GM23338 (cell line): ENCODE measurements around the gene CRMP1. TPM values are rescaled to one million over a fixed set of nuclear protein-coding genes. Genes with fewer than 3 reads are reported as not detected.

ENCODE experiments used
- ATAC-seq: fragments of 200-7000 bp; cut with Tn5 transposase; 3 replicates; pipeline ENCODE4 v1.9.1; 2020
- DNase-seq: peaks from one replicate; pipeline ENCODE4 v3.0.0-alpha.2; 2015; ENCODE audit warnings: low spot score
- H2AFZ ChIP-seq: fragments of 200-600 bp; sonication (generic); 2 replicates; pipeline ENCODE4 v1.8.0; 2016; ENCODE audit warnings: antibody characterized with exemption, mild to moderate bottlenecking, moderate library complexity
- H3F3A ChIP-seq: fragments of 200-600 bp; sonication (generic); replicated peaks from 2 replicates; pipeline ENCODE4 v1.8.0; 2017; ENCODE audit warnings: antibody characterized with exemption, mixed run types, low read depth
- H3K27ac ChIP-seq: fragments of 200-600 bp; sonication (generic); 2 replicates; pipeline ENCODE4 v1.6.1; 2016; ENCODE audit warnings: low read depth
- H3K27me3 ChIP-seq: fragments of 200-600 bp; sonication (generic); 2 replicates; pipeline ENCODE4 v1.8.0; 2016; ENCODE audit warnings: mild to moderate bottlenecking, mixed run types, moderate library complexity; ENCODE audit not compliant: insufficient read depth
- H3K36me3 ChIP-seq: fragments of 200-600 bp; sonication (generic); 2 replicates; pipeline ENCODE4 v1.8.0; 2016; ENCODE audit warnings: mild to moderate bottlenecking; ENCODE audit not compliant: insufficient read depth
- H3K4me1 ChIP-seq: fragments of 200-600 bp; sonication (generic); 2 replicates; pipeline ENCODE4 v1.8.0; 2016; ENCODE audit warnings: mild to moderate bottlenecking, moderate library complexity; ENCODE audit not compliant: insufficient read depth
- H3K4me2 ChIP-seq: fragments of 200-600 bp; sonication (generic); 2 replicates; pipeline ENCODE4 v1.7.1; 2017; ENCODE audit warnings: mixed run types
- H3K4me3 ChIP-seq: fragments of 200-600 bp; sonication (generic); 2 replicates; pipeline ENCODE4 v1.6.1; 2016; ENCODE audit warnings: mixed run types
- H3K79me2 ChIP-seq: fragments of 200-600 bp; sonication (generic); replicated peaks from 2 replicates; pipeline ENCODE4 v1.8.0; 2017; ENCODE audit warnings: mild to moderate bottlenecking; ENCODE audit not compliant: insufficient read depth
- H3K9me2 ChIP-seq: fragments of 200-600 bp; sonication (generic); 2 replicates; pipeline ENCODE4 v1.8.0; 2017; ENCODE audit not compliant: insufficient read depth
- H4K20me1 ChIP-seq: fragments of 200-600 bp; sonication (generic); replicated peaks from 2 replicates; pipeline ENCODE4 v1.8.0; 2017; ENCODE audit warnings: mild to moderate bottlenecking; ENCODE audit not compliant: insufficient read depth
- H3K27ac Mint-ChIP-seq: 2 replicates; pipeline ENCODE4 v1.8.0; 2020; ENCODE audit warnings: inconsistent platforms, mild to moderate bottlenecking, moderate library complexity, mixed read lengths
- H3K27me3 Mint-ChIP-seq: 3 replicates; pipeline ENCODE4 v1.8.0; 2022; ENCODE audit warnings: low read depth, mild to moderate bottlenecking, moderate library complexity, mixed read lengths, inconsistent platforms; ENCODE audit not compliant: insufficient read depth, poor library complexity
- H3K36me3 Mint-ChIP-seq: 3 replicates; pipeline ENCODE4 v1.8.0; 2021; ENCODE audit warnings: low read depth, mild to moderate bottlenecking, inconsistent platforms, moderate library complexity, mixed read lengths
- H3K4me1 Mint-ChIP-seq: 3 replicates; pipeline ENCODE4 v1.8.0; 2020; ENCODE audit warnings: mild to moderate bottlenecking, inconsistent platforms, mixed read lengths
- H3K4me3 Mint-ChIP-seq: 3 replicates; pipeline ENCODE4 v1.8.0; 2021; ENCODE audit warnings: moderate library complexity, mild to moderate bottlenecking, inconsistent platforms, mixed read lengths
- H3K9me3 Mint-ChIP-seq: 3 replicates; pipeline ENCODE4 v1.8.0; 2020; ENCODE audit warnings: moderate library complexity, mild to moderate bottlenecking, inconsistent platforms, mixed read lengths
- CREB1 ChIP-seq: fragments of 250-450 bp; sonication (Bioruptor Pico); IDR thresholded peaks from 2 replicates; pipeline ENCODE4 v1.5.0; 2020; ENCODE audit warnings: low read depth, mild to moderate bottlenecking, moderate library complexity
- EZH2 ChIP-seq: fragments of 200-600 bp; sonication (generic); IDR thresholded peaks from one replicate; pipeline ENCODE4 v1.8.0; 2017; ENCODE audit warnings: antibody characterized with exemption, mild to moderate bottlenecking, low read depth; ENCODE audit not compliant: unreplicated experiment
- NANOG ChIP-seq: IDR thresholded peaks from 2 replicates; pipeline ENCODE4 v1.6.1; 2016; ENCODE audit warnings: antibody characterized with exemption, borderline replicate concordance
- POLR2AphosphoS5 ChIP-seq: IDR thresholded peaks from 2 replicates; pipeline ENCODE4 v1.6.1; 2016; ENCODE audit warnings: antibody characterized with exemption, low read depth
- STAT1 ChIP-seq: IDR thresholded peaks from one replicate; pipeline ENCODE4 v1.6.1; 2016; ENCODE audit warnings: antibody characterized with exemption; ENCODE audit not compliant: unreplicated experiment
- ZNF331 ChIP-seq: fragments of 250-450 bp; sonication (Bioruptor Pico); IDR thresholded peaks from 2 replicates; pipeline ENCODE4 v1.5.0; 2020; ENCODE audit warnings: low read depth, mild to moderate bottlenecking, moderate library complexity
- polyA plus RNA-seq: library from polyadenylated mRNA; unstranded; fragments of >200 nt; fragmentation: Nextera tagmentation; extraction: Ambion mirVana; gene quantifications from 2 replicates; pipeline ENCODE4 v1.2.1, GENCODE V29; 2016
- total RNA-seq: library from RNA; depleted of rRNA; stranded (reverse); fragments of >200 nt; shearing (Covaris generic); gene quantifications from 2 replicates; pipeline ENCODE4 v1.2.3, GENCODE V29; 2014
- TF ChIP-seq, protein P1 (sequence below): IDR thresholded peaks from 2 replicates; pipeline ENCODE4 v1.6.1; 2016; ENCODE audit warnings: antibody characterized with exemption

Gene CRMP1
- total and polyA plus RNA-seq, 2 experiments from 2014 or later, result 52.7 to 146 TPM

DNA sequence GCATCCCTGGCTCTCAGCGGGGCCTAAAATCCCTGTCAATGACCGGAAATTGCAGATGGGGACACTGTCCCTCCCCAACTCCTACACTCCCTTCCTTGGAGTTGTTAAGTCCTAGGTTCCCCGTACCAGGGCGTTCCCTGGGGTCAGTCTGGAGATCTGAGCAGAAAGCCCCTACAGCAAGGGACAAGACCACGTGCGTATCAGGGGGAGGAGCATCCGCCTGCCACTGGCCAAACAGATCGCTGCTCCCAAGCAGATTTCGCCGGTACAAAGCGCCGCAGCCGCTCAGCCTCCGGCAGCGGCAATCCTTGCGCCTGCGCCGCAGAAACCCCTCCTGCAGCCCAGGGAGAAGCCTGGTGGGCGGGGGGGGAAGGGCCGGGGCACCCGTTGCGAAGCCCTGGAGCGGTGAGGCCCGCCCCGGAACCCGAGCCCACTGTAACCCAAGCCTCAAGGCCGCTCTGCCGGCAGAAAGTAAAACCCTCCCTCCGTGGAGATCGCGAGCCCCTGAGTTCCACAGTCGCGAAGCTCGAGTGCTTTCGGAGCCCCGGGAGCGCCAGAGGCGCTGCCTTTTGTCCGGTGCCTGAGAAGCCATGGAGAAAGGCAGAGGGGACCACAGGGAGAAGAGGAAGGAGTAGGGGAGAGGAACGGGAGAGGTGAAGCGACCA lies 2.7 kb downstream of the CRMP1 start:
- Mint-ChIP-seq H3K27ac (no peak overlapping the region), H3K27me3 (peaks cover 59% of the 10 kb centered on the region), H3K9me3 (peaks cover 3% of the 10 kb centered on the region; the same call in 2 of the 3 replicates), H3K4me1 (peaks cover 46% of the 10 kb centered on the region), H3K36me3 (no peaks in the 10 kb centered on the region; the same call in 2 of the 3 replicates), H3K4me3 (peak overlapping the region; percentile 80)
- Histone ChIP-seq H3K27me3 (peaks cover 55% of the 10 kb centered on the region), H3K27ac (peak overlapping the region; percentile 78), H3F3A (0 out of 2 replicates have a peak, but pooled peaks cover 4% of the 10 kb centered on the region), H4K20me1 (peaks cover 29% of the 10 kb centered on the region), H3K9me2 (no peaks in the 10 kb centered on the region), H3K4me2 (peak overlapping the region; percentile 99), H3K36me3 (no peaks in the 10 kb centered on the region), H3K79me2 (peaks cover 31% of the 10 kb centered on the region), H3K4me3 (peak overlapping the region; percentile 93), H2AFZ (peak overlapping the region; percentile 89; the same call in 1 of the 2 replicates), H3K4me1 (peaks cover 43% of the 10 kb centered on the region)
- peak; percentile 39 for ATAC-seq
- DNase-seq, result peak; percentile 93
- TF ChIP-seq, protein P1, sequence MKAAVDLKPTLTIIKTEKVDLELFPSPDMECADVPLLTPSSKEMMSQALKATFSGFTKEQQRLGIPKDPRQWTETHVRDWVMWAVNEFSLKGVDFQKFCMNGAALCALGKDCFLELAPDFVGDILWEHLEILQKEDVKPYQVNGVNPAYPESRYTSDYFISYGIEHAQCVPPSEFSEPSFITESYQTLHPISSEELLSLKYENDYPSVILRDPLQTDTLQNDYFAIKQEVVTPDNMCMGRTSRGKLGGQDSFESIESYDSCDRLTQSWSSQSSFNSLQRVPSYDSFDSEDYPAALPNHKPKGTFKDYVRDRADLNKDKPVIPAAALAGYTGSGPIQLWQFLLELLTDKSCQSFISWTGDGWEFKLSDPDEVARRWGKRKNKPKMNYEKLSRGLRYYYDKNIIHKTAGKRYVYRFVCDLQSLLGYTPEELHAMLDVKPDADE, result peak; percentile 42; the same call in 1 of the 2 replicates
- TF ChIP-seq ZNF331 (CRISPR knock-in tag), result no peak
- peak; percentile 66 for TF ChIP-seq POLR2AphosphoS5

DNA sequence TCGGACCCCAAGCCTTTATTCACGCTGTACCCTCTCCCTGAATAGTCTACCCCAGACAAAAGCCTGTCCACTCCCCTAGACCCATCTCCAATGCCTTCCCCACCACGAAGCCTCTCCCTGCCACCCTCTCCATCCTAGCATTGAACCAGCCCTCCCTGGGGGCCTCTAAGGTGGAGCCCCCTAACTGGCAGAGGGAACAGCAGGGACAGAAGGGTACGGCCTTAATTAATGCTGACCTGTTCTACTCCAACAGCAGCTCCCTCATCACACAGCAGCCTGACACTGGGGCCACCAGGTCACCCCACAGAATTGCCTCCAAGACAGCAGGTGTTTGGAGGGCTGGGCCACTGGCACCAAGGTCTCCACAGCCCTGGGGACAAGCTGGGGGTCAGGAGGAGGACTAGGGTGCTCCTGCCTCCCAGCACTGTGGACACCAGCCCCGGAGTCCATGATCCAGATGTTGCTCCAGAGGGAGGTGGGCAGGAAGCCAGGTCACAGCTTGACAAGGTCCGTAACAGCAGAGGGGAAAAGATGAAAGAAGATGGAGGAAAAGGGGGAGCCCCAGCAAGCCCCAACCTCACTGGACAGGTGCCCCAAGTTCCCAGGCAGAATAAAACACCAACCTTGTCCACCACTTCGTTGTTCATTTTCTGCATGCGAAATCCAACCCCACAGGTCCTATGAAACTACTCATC lies 3.7 kb downstream of the CRMP1 start:
- ATAC-seq, result no peak

DNA sequence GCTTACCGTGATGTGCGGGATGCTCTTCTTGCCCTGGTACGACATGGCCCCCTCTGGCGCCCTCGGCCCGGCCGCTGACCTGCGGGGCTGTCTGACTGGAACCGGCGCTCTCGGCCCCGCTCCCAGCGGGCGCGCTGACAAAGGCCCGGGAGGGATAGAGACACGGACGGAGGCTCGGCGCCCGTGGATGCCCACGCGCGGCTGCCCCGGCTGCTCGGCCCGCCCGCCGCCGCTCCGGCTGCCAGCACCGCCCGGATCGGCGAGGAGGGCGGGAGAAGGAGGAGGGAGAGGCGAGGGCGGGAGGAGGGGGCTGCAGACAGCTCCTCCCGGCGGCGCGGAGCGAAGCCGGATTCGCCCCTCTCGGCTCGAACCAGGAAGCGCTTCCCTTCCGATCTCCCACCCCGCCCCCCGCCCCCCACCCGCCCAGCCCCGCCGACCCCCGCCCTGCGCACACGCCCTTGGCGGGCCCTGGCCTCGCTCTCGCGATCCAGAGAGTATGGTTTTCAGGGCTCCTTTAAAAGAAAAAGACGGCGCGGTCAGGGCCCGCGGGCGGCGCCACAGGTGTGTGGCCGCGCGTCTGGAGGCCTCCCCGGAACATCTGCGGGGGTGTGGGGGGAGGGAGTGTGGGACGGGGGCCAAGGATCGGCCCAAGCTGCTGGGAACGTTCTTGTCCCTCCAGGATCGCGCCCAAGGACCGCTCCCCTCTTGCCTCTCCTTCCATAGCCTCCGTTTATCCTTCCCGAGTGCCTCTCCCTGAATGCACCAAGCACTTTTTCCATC lies 4.5 kb downstream of the CRMP1 start:
- Mint-ChIP-seq H3K4me3 (peak overlapping the region; percentile 80), H3K9me3 (peaks cover 3% of the 10 kb centered on the region; the same call in 2 of the 3 replicates), H3K27ac (no peak overlapping the region), H3K4me1 (peaks cover 55% of the 10 kb centered on the region), H3K27me3 (peaks cover 42% of the 10 kb centered on the region), H3K36me3 (no peaks in the 10 kb centered on the region; the same call in 2 of the 3 replicates)
- Histone ChIP-seq H3K4me2 (peak overlapping the region; percentile 99), H3K4me1 (peaks cover 49% of the 10 kb centered on the region), H3K36me3 (no peaks in the 10 kb centered on the region), H3K79me2 (peaks cover 49% of the 10 kb centered on the region), H3F3A (0 out of 2 replicates have a peak, but pooled peaks cover 4% of the 10 kb centered on the region), H3K27ac (no peak overlapping the region), H4K20me1 (peaks cover 47% of the 10 kb centered on the region), H2AFZ (no peak overlapping the region), H3K9me2 (no peaks in the 10 kb centered on the region), H3K27me3 (peaks cover 37% of the 10 kb centered on the region), H3K4me3 (peak overlapping the region; percentile 93)
- ATAC-seq (peak; percentile 15), DNase-seq (peak; percentile 87)
- TF ChIP-seq STAT1, result no peak
- TF ChIP-seq, protein P1, result no peak
- no peak; the same call in 1 of the 2 replicates for TF ChIP-seq POLR2AphosphoS5

More for the DNA sequence above, 3.7 kb downstream of the CRMP1 start:
- Histone ChIP-seq H3K4me1 (peaks cover 49% of the 10 kb centered on the region), H2AFZ (no peak overlapping the region), H3K27me3 (peaks cover 44% of the 10 kb centered on the region), H3F3A (0 out of 2 replicates have a peak, but pooled peaks cover 4% of the 10 kb centered on the region), H3K4me2 (peak overlapping the region; percentile 99), H3K36me3 (no peaks in the 10 kb centered on the region), H3K9me2 (no peaks in the 10 kb centered on the region), H4K20me1 (peaks cover 40% of the 10 kb centered on the region), H3K4me3 (peak overlapping the region; percentile 93), H3K27ac (no peak overlapping the region), H3K79me2 (peaks cover 42% of the 10 kb centered on the region)
- Mint-ChIP-seq H3K27me3 (peaks cover 50% of the 10 kb centered on the region), H3K4me1 (peaks cover 56% of the 10 kb centered on the region), H3K27ac (no peak overlapping the region), H3K4me3 (peak overlapping the region; percentile 80), H3K9me3 (peaks cover 3% of the 10 kb centered on the region; the same call in 2 of the 3 replicates), H3K36me3 (no peaks in the 10 kb centered on the region; the same call in 2 of the 3 replicates)
- no peak for DNase-seq
- TF ChIP-seq EZH2 (no peak), STAT1 (no peak), CREB1 (no peak), NANOG (no peak)
